Gastrocnemius medialis (tissue), 4 donors: ENCODE measurements around the gene SUPT4H1.

Experiments
- POLR2A ChIP-seq, 2 donors: fragments of 450-650 bp; IDR thresholded peaks; one replicate each; pipeline ENCODE4 v1.6.1; 2017; ENCODE audit warnings: antibody characterized with exemption in 2 of 2, mild to moderate bottlenecking in 2 of 2, moderate library complexity in 2 of 2
- TF ChIP-seq, protein P1 (sequence below), 5 experiments: fragments of 450-650 bp in 3 of 5; fragments of 200-600 bp in 2 of 5; sonication (generic) in 2 of 5; IDR thresholded peaks in 4 of 5; conservative IDR thresholded peaks in 1 of 5; 1 replicate in 4 of 5; 2 replicates in 1 of 5; pipeline ENCODE4 v1.5.1; 2016 to 2019; ENCODE audit warnings: antibody characterized with exemption in 5 of 5, mild to moderate bottlenecking in 3 of 5, moderate library complexity in 3 of 5

DNA sequence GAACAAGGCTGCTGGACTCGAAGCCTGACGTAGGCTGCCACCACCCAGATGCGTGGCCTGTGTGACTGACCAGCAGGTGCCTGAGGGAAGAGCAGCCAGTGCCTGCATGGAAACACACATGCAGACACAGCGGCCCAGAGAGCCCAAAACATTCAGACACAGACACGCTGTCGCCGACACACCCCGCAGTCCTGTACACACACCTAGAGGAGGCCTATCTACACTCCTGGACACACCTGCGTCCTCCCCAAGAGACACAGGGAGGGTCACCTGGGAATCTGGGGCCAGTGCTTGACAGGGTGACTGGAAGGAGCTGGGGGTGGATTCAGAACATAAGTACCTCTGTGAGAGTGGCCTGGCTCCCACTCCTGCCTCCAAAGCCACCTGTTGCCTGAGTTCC is 17.3 kb downstream of the SUPT4H1 start:
- TF ChIP-seq POLR2A (IDR thresholded peaks at IDR 0.05) = no peak
- TF ChIP-seq, protein P1, sequence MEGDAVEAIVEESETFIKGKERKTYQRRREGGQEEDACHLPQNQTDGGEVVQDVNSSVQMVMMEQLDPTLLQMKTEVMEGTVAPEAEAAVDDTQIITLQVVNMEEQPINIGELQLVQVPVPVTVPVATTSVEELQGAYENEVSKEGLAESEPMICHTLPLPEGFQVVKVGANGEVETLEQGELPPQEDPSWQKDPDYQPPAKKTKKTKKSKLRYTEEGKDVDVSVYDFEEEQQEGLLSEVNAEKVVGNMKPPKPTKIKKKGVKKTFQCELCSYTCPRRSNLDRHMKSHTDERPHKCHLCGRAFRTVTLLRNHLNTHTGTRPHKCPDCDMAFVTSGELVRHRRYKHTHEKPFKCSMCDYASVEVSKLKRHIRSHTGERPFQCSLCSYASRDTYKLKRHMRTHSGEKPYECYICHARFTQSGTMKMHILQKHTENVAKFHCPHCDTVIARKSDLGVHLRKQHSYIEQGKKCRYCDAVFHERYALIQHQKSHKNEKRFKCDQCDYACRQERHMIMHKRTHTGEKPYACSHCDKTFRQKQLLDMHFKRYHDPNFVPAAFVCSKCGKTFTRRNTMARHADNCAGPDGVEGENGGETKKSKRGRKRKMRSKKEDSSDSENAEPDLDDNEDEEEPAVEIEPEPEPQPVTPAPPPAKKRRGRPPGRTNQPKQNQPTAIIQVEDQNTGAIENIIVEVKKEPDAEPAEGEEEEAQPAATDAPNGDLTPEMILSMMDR (IDR thresholded peaks at IDR 0.05 in 4 of 5, conservative IDR thresholded peaks at IDR 0.05 in 1 of 5) = no peak
